Fibroblast of mammary gland (primary cell): ENCODE results near the gene TMEM131L.

ENCODE experiments used
- DNase-seq: peaks from one replicate; pipeline ENCODE4 v3.0.0-alpha.2; 2010; ENCODE audit warnings: low read depth
- H3K4me3 ChIP-seq: 2 replicates; pipeline ENCODE4 v1.5.1; 2011; ENCODE audit warnings: low read depth, mild to moderate bottlenecking, low read length, moderate library complexity; ENCODE audit not compliant: control insufficient read depth
- TF ChIP-seq, protein P1 (sequence below): conservative IDR thresholded peaks from 2 replicates; pipeline ENCODE4 v1.5.1; 2011; ENCODE audit warnings: low read depth, low read length, inconsistent platforms; ENCODE audit not compliant: control insufficient read depth, insufficient read depth

The TMEM131L gene

DNA sequence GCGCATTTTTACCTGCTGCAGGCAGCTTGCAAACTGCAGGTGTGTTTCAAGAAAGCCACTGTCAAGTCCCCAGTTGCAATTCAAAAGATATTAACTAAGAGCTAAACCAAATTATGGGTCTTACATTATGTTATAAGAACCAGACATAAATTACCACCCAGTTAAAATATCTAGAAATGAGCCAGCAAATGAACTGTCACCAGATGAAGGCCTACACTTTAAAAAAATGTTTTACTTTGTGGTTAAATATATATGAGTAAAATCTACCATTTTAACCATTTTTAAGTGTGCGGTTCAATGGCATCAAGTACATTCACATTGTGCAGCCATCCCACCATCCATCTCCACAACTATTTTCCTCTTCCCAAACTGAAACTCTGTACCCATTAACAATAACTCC, 32.0 kb upstream of the TMEM131L start:
- DNase-seq = no peak
- H3K4me3 ChIP-seq = no peak overlapping the region
- TF ChIP-seq, protein P1, sequence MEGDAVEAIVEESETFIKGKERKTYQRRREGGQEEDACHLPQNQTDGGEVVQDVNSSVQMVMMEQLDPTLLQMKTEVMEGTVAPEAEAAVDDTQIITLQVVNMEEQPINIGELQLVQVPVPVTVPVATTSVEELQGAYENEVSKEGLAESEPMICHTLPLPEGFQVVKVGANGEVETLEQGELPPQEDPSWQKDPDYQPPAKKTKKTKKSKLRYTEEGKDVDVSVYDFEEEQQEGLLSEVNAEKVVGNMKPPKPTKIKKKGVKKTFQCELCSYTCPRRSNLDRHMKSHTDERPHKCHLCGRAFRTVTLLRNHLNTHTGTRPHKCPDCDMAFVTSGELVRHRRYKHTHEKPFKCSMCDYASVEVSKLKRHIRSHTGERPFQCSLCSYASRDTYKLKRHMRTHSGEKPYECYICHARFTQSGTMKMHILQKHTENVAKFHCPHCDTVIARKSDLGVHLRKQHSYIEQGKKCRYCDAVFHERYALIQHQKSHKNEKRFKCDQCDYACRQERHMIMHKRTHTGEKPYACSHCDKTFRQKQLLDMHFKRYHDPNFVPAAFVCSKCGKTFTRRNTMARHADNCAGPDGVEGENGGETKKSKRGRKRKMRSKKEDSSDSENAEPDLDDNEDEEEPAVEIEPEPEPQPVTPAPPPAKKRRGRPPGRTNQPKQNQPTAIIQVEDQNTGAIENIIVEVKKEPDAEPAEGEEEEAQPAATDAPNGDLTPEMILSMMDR = no peak

DNA sequence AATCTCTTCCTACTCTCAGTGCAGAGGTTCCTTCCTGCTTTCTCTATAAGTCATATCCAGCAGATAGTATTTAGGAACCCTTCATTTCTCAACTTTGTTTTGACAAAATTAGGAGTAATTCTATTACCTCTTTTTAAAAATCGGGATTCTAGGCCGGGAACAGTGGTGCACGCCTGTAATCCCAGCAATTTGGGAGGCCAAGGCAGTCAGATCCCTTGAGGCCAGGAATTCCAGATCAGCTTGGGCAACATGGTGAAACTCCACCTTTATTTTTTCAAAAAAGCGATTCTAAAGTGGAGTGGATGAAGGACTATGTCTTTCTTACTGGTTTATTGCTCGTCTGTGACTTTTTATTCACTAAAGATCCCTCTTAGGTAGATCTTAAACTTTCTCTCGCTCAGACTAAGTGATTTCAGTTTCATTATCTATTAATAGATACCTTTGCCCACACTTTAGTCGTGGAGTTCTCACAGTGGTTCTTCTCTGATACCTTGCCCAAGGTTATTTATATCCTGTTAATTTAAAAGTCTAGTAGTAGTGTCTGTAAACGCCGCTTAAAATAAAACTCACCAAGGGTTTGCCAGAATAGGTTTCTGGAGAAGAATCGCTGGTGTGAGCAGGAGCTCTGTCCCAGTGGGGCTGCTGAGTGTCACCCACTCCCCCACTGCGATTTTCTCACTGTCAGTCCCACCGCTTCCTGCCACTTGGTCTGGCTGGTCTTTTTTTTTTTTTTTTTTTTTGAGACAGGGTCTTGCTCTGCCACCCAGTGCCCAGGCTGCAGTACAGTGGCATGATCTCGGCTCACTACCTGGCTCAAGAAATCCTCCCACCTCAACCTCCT, 27.0 kb upstream of the TMEM131L start:
- TF ChIP-seq, protein P1 = no peak
- no peak for DNase-seq
- H3K4me3 ChIP-seq = no peak overlapping the region

DNA sequence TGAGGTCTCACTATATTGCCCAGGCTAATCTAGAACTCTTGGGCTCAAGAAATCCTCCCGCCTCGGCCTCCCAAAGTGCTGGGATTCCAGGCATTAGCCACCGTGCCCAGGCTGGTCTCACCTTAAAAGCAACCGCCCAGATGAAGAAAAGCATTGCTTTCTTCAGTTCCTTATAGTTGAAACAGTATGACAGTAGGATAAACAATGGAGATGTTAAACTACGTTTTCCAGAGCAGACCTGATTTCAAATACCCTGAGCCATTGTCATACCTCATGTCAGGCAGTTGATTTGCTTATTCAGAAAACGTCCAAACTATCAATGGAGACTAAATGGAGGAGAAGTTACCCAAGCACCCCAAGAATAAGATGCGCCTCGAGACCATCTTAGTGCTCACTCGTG, 26.3 kb upstream of the TMEM131L start:
- TF ChIP-seq, protein P1 = no peak
- no peak for DNase-seq
- H3K4me3 ChIP-seq = no peak overlapping the region

DNA sequence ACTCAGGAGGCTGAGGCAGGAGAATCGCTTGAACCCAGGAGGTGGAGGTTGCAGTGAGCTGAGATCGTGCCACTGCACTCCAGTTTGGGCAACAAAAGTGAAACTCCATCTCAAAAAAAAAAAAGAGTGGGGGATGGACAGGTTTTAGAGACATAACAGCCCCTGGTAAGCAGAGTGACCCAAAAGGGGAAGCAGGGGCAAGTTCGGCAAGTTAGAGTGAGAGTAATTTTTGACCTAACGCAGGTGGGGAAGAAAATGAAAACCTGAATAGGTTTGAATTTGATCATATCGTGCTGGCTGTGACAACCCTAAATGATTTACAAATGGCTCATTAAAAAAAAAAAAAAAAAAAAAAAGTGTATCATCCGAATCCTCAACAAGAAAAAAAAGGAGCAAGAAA, 25.7 kb upstream of the TMEM131L start:
- H3K4me3 ChIP-seq = no peak overlapping the region
- TF ChIP-seq, protein P1 = no peak
- no peak for DNase-seq

DNA sequence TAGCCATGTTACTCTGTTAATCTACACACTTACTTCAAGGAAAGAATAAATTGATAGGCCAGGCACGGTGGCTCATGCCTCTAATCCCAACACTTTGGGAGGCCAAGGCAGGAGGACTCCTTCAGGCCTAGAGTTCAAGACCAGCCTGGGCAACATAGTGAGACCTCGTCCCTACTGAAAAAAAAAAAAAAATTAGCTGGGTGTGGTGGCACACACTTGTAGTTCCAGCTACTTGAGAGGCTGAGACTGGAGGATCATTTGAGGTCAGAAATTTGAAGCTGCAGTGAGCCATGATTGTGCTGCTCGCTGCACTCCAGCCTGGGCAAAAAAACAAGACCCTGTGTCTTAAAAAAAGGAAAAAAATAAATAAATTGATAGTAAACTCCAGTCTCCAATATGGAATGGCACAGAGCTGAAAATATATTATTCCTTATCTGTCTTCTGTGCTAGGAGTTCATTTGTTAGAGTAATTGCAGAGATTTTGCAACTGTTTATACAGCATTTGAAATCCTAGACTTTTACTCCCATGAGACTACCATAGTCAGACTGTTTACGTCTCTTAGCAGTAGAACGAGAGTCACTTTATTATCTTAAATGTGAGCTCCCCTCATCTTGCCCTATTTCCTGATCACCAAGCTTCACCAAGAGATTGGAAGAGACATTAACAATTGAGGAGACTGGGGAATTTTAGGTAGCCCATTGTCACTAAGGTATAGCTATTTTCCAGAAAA, 18.8 kb upstream of the TMEM131L start:
- TF ChIP-seq, protein P1 = no peak
- H3K4me3 ChIP-seq = no peak overlapping the region
- DNase-seq = peak; percentile 87

DNA sequence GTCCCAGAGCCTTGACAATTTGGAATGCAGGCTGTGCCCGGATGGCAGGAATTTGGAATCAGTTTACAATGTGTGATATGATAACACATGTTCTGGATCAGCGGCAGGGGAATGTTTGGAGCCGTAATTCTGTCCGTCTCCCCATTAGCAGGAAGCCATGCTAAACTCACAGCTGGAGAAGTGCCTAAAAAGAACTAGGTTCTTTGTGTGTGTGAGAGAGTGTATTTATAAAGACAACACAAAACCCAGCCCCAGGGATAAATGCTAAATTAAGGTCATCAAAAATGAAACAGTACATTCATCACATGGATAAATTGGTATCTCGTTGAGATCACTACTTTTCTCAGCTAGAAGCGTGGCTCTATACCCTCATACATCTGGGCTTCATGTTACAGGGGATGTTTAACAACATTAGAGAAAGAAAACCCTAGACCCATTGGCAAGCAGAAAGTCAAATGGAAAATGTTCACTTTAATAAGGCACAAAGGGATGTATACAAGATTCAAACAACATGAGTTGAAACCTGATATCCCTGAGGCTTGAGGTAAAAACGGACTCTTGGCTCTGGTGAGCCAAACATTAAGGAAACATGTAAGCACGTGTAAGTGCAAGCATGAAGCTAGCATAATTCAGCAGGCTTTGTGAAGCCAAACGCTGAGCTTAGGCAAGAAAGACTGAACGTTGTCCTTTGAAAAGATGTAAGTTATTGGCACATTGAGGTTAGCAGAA, 18.0 kb upstream of the TMEM131L start:
- TF ChIP-seq, protein P1 = no peak
- DNase-seq = peak; percentile 28
- no peak overlapping the region for H3K4me3 ChIP-seq
